HG03558 (cell line): ENCODE results near the gene SLC16A9.
A peak's percentile ranks its signal among the peaks of the same experiment; 100 is the strongest.

Experiments
- ATAC-seq: cut with Tn5 transposase; IDR thresholded peaks from one replicate; pipeline ENCODE4 v1.9.1; 2021; ENCODE audit warnings: moderate number of reproducible peaks; ENCODE audit not compliant: unreplicated experiment; ENCODE audit errors: extremely low read depth

The SLC16A9 gene

DNA sequence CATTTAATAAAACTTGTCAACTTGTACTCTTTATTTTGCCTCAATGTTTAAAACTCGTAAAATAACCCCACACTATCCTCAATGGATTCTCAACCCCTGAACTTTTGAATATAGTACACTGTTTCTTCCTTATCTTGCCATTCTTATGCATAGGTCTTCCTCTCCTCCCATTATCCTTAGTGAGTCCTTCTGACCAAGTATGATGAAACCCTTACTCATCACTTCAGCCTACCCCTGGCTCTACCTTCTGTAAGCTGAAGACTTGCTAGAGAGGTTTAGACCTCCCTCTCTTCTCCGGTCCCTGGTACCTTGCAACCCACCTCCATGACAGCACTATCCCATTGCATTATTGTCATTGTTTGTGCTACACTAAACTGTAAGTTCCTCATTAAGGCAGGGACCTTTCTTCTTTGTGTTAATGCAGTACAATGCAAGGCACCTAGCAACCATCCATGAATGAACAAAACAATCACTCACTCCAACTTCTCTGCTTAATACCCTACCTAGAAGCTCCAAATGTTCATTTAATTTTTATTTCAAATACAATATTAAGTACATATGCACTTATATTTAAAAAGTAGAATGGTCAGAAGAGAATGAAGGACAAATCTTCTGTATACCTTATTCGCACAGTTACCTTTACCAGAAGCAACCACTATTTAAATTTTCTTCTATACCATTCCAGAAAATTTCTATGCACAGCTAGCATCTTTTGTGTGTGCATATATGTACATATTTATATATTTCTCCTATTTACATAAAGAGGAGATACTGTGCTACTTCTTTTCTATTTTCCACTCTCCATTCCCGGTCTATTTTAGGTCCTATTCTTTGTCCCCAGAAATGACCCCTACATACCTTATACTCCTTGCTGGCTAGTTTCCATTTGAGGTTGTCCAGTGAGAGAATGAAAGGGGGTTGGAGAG lies 77.5 kb downstream of the SLC16A9 start:
- ATAC-seq = no peak

GRCh38 chr10:59631237-59631636 lies 78.4 kb downstream of the SLC16A9 start:
- ATAC-seq = peak; percentile 43

DNA sequence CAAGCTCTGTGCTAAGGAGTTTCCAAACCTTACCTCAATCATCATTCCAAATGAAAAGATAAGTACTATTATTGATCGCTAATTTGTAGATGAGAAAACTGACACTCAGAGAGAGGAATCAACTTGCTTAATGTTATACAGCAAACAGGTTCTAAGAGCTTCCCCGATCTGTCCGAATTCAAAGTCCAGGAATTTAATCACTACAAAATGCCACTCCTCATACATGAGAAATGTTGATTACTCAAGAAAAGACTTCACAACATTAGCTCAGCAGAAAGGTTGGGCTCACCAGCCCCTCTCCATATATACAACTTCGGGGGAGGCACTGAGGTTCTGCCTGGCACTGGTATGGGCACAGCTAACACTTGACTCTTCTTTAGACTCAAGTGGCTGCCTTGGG lies 80.7 kb downstream of the SLC16A9 start:
- ATAC-seq = no peak

- no peak for ATAC-seq
These were observed 81.2 kb downstream of the SLC16A9 start for GRCh38 chr10:59628456-59628855.

DNA sequence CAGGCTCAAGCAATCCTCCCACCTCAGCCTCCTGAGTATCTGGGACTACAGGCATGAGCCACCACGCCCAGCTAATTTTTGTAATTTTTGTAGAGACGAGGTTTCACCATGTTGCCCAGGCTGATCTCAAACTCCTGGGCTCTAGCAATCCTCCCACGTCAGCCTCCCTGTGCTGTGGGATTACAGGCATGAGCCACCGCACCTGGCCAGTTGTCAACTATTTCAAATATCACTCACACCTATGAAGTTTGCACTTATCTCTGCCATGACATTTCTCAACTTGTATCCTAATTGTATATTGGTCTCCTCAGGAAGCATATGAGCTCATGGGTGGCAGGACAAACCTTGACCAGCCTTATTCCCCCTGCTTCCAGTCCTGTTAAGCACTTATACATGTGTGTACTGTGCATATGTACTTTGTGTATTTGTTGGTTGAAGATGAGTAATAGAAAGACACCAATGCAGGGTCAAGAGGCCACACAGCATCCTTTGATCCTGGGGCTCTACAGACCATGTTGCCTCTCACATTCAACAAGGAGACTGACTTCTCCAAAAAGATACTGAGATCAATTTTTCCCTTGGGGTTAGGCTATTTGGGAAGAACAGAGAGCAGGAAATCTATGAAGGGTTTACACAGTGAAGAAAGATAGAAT lies 82.2 kb downstream of the SLC16A9 start:
- no peak for ATAC-seq

- ATAC-seq = no peak
These were observed 83.2 kb downstream of the SLC16A9 start for GRCh38 chr10:59626523-59626869.

- ATAC-seq = peak; percentile 79
These were observed 83.7 kb downstream of the SLC16A9 start for GRCh38 chr10:59625721-59626522.

DNA sequence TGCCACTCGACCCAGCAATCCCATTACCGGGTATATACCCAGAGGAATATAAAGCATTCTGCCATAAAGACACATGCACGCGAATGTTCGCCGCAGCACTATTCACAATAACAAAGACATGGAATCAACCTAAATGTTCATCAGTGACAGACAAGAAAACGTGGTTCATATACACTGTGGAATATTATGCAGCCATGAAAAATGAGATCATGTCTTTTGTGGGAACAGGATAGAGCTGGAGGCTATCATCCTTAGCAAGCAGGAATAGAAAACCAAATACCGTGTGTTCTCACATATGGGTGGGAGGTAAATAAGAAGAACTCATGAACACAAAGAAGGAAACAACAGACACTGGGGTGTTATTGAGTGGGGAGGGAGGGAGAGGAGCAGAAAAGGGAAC lies 84.7 kb downstream of the SLC16A9 start:
- no peak for ATAC-seq

GRCh38 chr10:59624136-59624535 lies 85.5 kb downstream of the SLC16A9 start:
- no peak for ATAC-seq

- no peak for ATAC-seq
These were observed 86.2 kb downstream of the SLC16A9 start for GRCh38 chr10:59623133-59624121.

DNA sequence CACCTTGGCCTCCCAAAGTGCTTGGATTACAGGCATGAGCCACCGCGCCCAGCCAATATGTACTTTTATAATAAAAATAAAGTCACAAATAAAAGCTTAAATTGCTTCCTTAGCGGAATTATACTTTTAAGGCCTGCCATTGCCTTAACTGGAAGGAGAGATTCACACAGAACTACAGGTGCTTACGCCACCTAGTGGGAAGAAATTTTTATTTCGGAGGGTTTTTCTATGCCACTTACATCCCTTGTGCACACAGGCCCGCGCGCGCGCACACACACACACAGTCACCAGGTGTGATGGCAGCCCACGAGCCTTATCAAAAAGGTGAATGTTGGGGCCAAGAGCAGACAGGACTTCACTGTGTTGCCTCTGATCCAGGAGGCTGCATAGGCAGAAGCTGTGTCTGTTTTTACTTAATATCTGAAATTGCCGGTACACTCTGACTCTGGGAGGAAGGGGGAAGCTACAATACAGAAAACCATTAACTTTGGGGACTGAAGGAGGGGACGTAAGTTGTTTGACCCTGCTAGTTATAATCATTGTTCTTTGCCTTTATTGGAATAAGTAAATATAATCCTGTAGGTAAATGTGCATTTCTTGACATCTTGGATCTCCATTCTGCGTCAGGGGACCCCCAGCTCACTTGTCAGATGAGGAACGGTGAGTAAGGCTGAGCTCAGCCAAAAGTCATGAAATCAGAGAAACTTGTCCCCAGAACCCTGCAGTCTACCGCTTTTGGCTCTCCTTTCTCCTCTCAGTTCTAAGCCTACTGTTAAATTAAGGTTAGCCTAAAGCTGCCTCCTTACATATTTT lies 87.1 kb downstream of the SLC16A9 start:
- ATAC-seq = no peak

GRCh38 chr10:59621771-59622170 lies 87.9 kb downstream of the SLC16A9 start:
- ATAC-seq = no peak

GRCh38 chr10:59618666-59619065 lies 91.0 kb downstream of the SLC16A9 start:
- no peak for ATAC-seq

GRCh38 chr10:59617996-59618395 lies 91.7 kb downstream of the SLC16A9 start:
- ATAC-seq = no peak

DNA sequence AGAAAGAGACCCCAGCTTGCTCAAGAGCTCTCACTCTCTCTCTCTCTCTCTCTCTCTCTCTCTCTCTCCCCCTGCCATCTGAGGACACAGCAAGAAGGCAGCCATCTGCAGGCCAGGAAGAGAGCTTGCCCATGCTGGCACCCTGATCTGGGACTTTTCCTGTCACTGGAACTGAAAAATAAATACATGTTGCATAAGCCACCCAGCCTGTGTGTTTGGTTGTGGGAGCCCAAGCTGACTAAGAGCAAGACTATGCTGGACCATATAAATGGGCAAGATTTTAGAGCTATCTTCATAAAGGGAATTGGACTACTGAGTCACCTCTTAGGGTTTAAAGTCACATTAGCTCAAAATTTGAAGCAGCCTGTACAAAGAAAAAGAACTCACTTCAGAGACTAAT lies 98.6 kb downstream of the SLC16A9 start:
- no peak for ATAC-seq

GRCh38 chr10:59607970-59608369 lies 101.7 kb downstream of the SLC16A9 start:
- no peak for ATAC-seq

DNA sequence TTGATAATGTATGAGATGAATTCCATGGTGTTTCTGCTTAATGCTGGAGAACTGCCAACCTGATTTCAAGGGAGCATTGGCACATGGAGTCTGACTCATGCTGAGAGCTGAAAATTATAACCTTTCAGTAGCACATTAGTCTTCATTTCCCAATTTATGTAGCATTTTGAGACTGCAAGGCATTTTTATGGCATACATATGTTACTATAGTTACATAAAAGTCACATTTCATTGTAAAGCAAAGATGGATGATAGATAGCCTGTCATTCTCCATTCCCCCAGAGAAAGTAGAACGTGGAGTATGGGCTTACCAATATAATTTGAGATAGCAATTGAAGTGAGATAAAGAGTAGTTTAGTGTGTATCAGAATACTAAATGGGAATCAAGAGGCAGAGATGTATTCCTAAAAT lies 103.1 kb downstream of the SLC16A9 start:
- no peak for ATAC-seq

DNA sequence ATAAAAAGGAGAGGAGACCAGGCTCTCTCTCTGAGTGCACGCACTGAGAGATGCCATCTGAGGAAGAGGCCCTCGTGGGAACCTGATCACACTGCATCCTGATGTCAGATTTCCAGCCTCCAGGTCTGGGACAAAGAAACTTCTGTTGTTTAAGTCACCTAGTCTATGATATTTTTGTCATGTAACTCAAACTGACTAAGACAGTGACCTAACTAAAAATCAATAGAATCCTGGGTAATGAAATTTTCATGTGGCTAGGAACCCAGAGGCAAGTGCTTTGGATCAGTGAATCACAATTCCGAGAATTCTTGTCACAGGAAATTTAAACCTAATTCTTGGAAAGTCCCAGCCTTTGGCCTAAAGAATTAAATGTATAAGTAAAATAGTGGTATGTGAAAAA lies 107.7 kb downstream of the SLC16A9 start:
- no peak for ATAC-seq
